HepG2 (cell line): ENCODE data around the gene PAQR7. TPM values are rescaled to one million over a fixed set of nuclear protein-coding genes. Genes with fewer than 3 reads are reported as not detected.

Experiments
- ATAC-seq: fragments of 200-7000 bp; cut with Tn5 transposase; 3 replicates; pipeline ENCODE4 v1.9.1; 2020; ENCODE audit warnings: mild to moderate bottlenecking, moderate library complexity
- BruUV-seq: library from RNA; stranded (reverse); fragments of 400-500 nt; replicated peaks from 2 replicates; lab custom pipeline; 2021; lab: Mats Ljungman, UMichigan
- CTCF ChIA-PET: fragments of 300-600 bp; formaldehyde crosslinking; extraction: SDS; loops from one replicate; lab custom pipeline; 2021; ENCODE audit warnings: low total read pairs, inconsistent platforms, low intra/inter-chr PET ratio; lab: Yijun Ruan, JAX
- POLR2A ChIA-PET: fragments of 350-600 bp; sonication (Branson Sonifier 250); formaldehyde crosslinking; loops from one replicate; lab custom pipeline; 2020; ENCODE audit warnings: antibody characterized with exemption, inconsistent platforms; lab: Yijun Ruan, JAX
- DNase-seq: peaks from one replicate; pipeline ENCODE4 v3.0.0-alpha.2; 2015; ENCODE audit warnings: low spot score
- FAIRE-seq: peaks from 3 replicates; lab custom pipeline; 2011; peaks lifted over from hg19 to GRCh38; lab: Jason Lieb, UNC
- H2AFZ ChIP-seq: one replicate; pipeline ENCODE4 v1.6.1; 2011; ENCODE audit warnings: low read length, inconsistent platforms
- H3K27ac ChIP-seq: fragments of 300-600 bp; 3 replicates; pipeline ENCODE4 v1.8.0; 2011; ENCODE audit warnings: mixed run types, mild to moderate bottlenecking, mixed read lengths, low read length, inconsistent platforms; ENCODE audit not compliant: insufficient read depth; ENCODE audit errors: extremely low read length
- H3K27me3 ChIP-seq, 2 experiments: fragments of 200-600 bp in 1 of 2; 2 replicates in 1 of 2; 3 replicates in 1 of 2; pipeline versions ENCODE4 v1.6.0 to v1.8.0; 2011; ENCODE audit warnings: low read length in 2 of 2, mild to moderate bottlenecking in 2 of 2, moderate library complexity in 2 of 2, inconsistent platforms in 1 of 2; ENCODE audit not compliant: insufficient read depth in 2 of 2, control insufficient read depth in 1 of 2
- H3K36me3 ChIP-seq, 2 experiments: fragments of 200-600 bp in 1 of 2; replicated peaks in 1 of 2; 2 replicates in 1 of 2; 3 replicates in 1 of 2; pipeline versions ENCODE4 v1.5.1 to v1.8.0; 2011; ENCODE audit warnings: low read length in 2 of 2, inconsistent platforms in 1 of 2; ENCODE audit not compliant: insufficient read depth in 2 of 2, control insufficient read depth in 1 of 2
- H3K4me1 ChIP-seq: 2 replicates; pipeline ENCODE4 v1.5.1; 2012; ENCODE audit warnings: low read length, inconsistent platforms; ENCODE audit not compliant: insufficient read depth
- H3K4me2 ChIP-seq: 2 replicates; pipeline ENCODE4 v1.6.0; 2011; ENCODE audit warnings: low read depth, low read length, inconsistent platforms
- H3K4me3 ChIP-seq, 3 experiments: fragments of 200-600 bp in 1 of 3; sonication (generic), shearing (Covaris generic) in 1 of 3; replicated peaks in 1 of 3; 2 replicates each; pipeline ENCODE4 v1.5.1; 2011 to 2016; ENCODE audit warnings: low read length in 3 of 3, inconsistent platforms in 2 of 3, low read depth in 2 of 3, mild to moderate bottlenecking in 2 of 3, control low read depth in 1 of 3, mixed read lengths in 1 of 3; ENCODE audit not compliant: insufficient read depth in 1 of 3
- H3K79me2 ChIP-seq: one replicate; pipeline ENCODE4 v1.6.1; 2011; ENCODE audit warnings: low read length, inconsistent platforms; ENCODE audit not compliant: insufficient read depth
- H3K9ac ChIP-seq: 2 replicates; pipeline ENCODE4 v1.6.0; 2011; ENCODE audit warnings: mild to moderate bottlenecking, low read depth, low read length, inconsistent platforms; ENCODE audit not compliant: insufficient read depth
- H3K9me3 ChIP-seq: 2 replicates; pipeline ENCODE4 v1.5.1; 2012; ENCODE audit warnings: mild to moderate bottlenecking, low read length
- H4K20me1 ChIP-seq: 2 replicates; pipeline ENCODE4 v1.6.0; 2011; ENCODE audit warnings: inconsistent platforms, mild to moderate bottlenecking, low read length, moderate library complexity; ENCODE audit not compliant: insufficient read depth
- FOSL2 ChIP-seq: sonication (generic); formaldehyde crosslinking; IDR thresholded peaks from 2 replicates; pipeline ENCODE4 v1.4.0; 2020; ENCODE audit warnings: missing genetic modification reagents
- KDM1A ChIP-seq: IDR thresholded peaks from 2 replicates; pipeline ENCODE4 v1.6.1; 2016; ENCODE audit warnings: missing compliant biosample characterization
- NFE2 ChIP-seq: sonication (generic); formaldehyde crosslinking; IDR thresholded peaks from 2 replicates; pipeline ENCODE4 v1.4.0; 2020; ENCODE audit warnings: missing genetic modification reagents
- POGK ChIP-seq: sonication (generic); formaldehyde crosslinking; conservative IDR thresholded peaks from 2 replicates; pipeline ENCODE4 v1.8.0; 2022; ENCODE audit warnings: mild to moderate bottlenecking, moderate library complexity, missing genetic modification reagents
- YY1 ChIP-seq: IDR thresholded peaks from 2 replicates; pipeline ENCODE4 v1.6.1; 2011; ENCODE audit warnings: low read length, low read depth, moderate library complexity, mild to moderate bottlenecking; ENCODE audit not compliant: insufficient read depth, insufficient replicate concordance
- ZBTB21 ChIP-seq: sonication (generic); formaldehyde crosslinking; IDR thresholded peaks from 2 replicates; pipeline ENCODE4 v1.4.0; 2020; ENCODE audit warnings: missing genetic modification reagents
- ZMAT3 ChIP-seq: sonication (generic); formaldehyde crosslinking; conservative IDR thresholded peaks from 2 replicates; pipeline ENCODE4 v1.7.0; 2021; ENCODE audit warnings: missing genetic modification reagents
- ZNF280D ChIP-seq: sonication (generic); formaldehyde crosslinking; IDR thresholded peaks from 2 replicates; pipeline ENCODE4 v1.5.1; 2020; ENCODE audit warnings: mild to moderate bottlenecking, missing genetic modification reagents
- ZNF3 ChIP-seq: IDR thresholded peaks from 2 replicates; pipeline ENCODE4 v1.7.0; 2017; ENCODE audit warnings: inconsistent platforms
- ZNF737 ChIP-seq: sonication (generic); formaldehyde crosslinking; IDR thresholded peaks from 2 replicates; pipeline ENCODE4 v1.5.0; 2020; ENCODE audit warnings: missing genetic modification reagents, mild to moderate bottlenecking, borderline replicate concordance
- WGBS: methylation state at CpG from one replicate; pipeline ENCODE4 v1.1.6; 2017; ENCODE audit warnings: low lambda C conversion rate; 5-methylcytosine and 5-hydroxymethylcytosine counted together
- in situ Hi-C: cut with HindIII; loops from 2 replicates; pipeline ENCODE4 v1.10.0; 2017; ENCODE audit warnings: low pct_unique_long_range_greater_than_20kb; ENCODE audit not compliant: extremely low pct_ligation_motif_present
- intact Hi-C: fragments of 100-400 bp; cut with micrococcal nuclease; formaldehyde crosslinking; loops from one replicate; pipeline ENCODE4 v1.10.0; 2022; ENCODE audit not compliant: unreplicated experiment
- polyA plus RNA-seq, 8 experiments: library from polyadenylated mRNA; depleted of rRNA in 3 of 8; stranded (reverse) in 7 of 8; unstranded in 1 of 8; fragments of >200 nt; fragmentation: Illumina TruSeq in 4 of 8; extraction: Trizol in 4 of 8; gene quantifications; 2 replicates each; pipeline versions ENCODE4 v1.2.1 to v1.2.3, GENCODE V29; 2011 to 2016; ENCODE audit warnings: low read depth in 4 of 8, missing spikeins in 1 of 8, mixed read lengths in 1 of 8; ENCODE audit not compliant: insufficient read depth in 1 of 8
- total RNA-seq, 5 experiments: library from RNA; depleted of rRNA; stranded (reverse); fragments of >200 nt; fragmentation: Illumina TruSeq; extraction: Trizol; gene quantifications; 2 replicates each; pipeline ENCODE4 v1.2.3, GENCODE V29; 2016; ENCODE audit warnings: low read depth in 1 of 5

Gene PAQR7
- total and polyA plus RNA-seq, 2 of the 13 experiments (the other 11 are each of a cell fraction or from before 2014, with no cell fraction given) = 13.2 to 16.6 TPM

GRCh38 chr1:25825605-25826004 is 49.9 kb downstream of the PAQR7 start (continued):
- TF ChIP-seq FOSL2 (CRISPR knock-in tag) (peak; percentile 32; the same call in 1 of the 2 replicates), KDM1A (CRISPR knock-in tag) (no peak), NFE2 (peak; percentile 51; the same call in 1 of the 2 replicates), YY1 (no peak), ZBTB21 (CRISPR knock-in tag) (no peak), ZNF3 (no peak), ZNF280D (CRISPR knock-in tag) (no peak)

GRCh38 chr1:25821630-25822091 is 53.8 kb downstream of the PAQR7 start:
- Histone ChIP-seq H3K9me3 (no peaks in the 10 kb centered on the region), H3K4me1 (peaks cover 44% of the 10 kb centered on the region), H4K20me1 (peaks cover 8% of the 10 kb centered on the region), H3K4me2 (peak overlapping the region; percentile 95), H3K27me3 (no peaks in the 10 kb centered on the region; a peak in 1 of 5 replicates), H2AFZ (no peak overlapping the region), H3K9ac (peak overlapping the region; percentile 98), H3K79me2 (peaks cover 26% of the 10 kb centered on the region), H3K36me3 (peaks cover 4 to 18% of the 10 kb centered on the region in 2 experiments; a peak in 4 of 5 replicates), H3K27ac (no peak overlapping the region), H3K4me3 (peak overlapping the region; percentile 90 to 94 (median 94); a peak in 5 of 6 replicates)
- CTCF ChIA-PET = no interaction called here
- BruUV-seq = no TSS peak
- POLR2A ChIA-PET = interaction anchor here (1.1 to 1.3 kb wide), 2 partner anchors 54 to 136 kb away, joined by 3 to 5 read pairs; partner anchors contain the start of gene PAQR7
- 66% methylated on average over 5 of the region's 5 CpGs for WGBS
- ATAC-seq (no peak), FAIRE-seq (no peak), DNase-seq (no peak)
- 0 out of 2 replicates have a peak, but pooled peaks have one; percentile 41 for TF ChIP-seq ZNF737 (CRISPR knock-in tag)
- 0 out of 2 replicates have a peak, but pooled peaks have one; percentile 50 for TF ChIP-seq ZMAT3 (CRISPR knock-in tag)
- TF ChIP-seq POGK (CRISPR knock-in tag) = no peak
- in situ Hi-C loops (loop anchor here (10.0 to 25.0 kb wide), 2 partner anchors 173 to 209 kb away; partner anchors contain the start of genes MAN1C1 and PAFAH2), intact Hi-C loops (loop anchor here (5.0 kb wide), 2 partner anchors 71 to 176 kb away; partner anchors contain the start of gene PAFAH2)
